Neural progenitor cell (in vitro differentiated cells): ENCODE data around the gene ILKAP.

Experiments used
- CTCF ChIP-seq: fragments of 200-600 bp; sonication (generic); IDR thresholded peaks from 2 replicates; pipeline ENCODE4 v1.5.1; 2017; ENCODE audit warnings: antibody characterized with exemption, mild to moderate bottlenecking
- EZH2phosphoT487 ChIP-seq: fragments of 200-600 bp; sonication (generic); IDR thresholded peaks from 2 replicates; pipeline ENCODE4 v1.6.1; 2017; ENCODE audit warnings: antibody characterized with exemption

GRCh38 chr2:238220274-238220891 lies 16.9 kb upstream of the ILKAP start:
- TF ChIP-seq CTCF = no peak
- TF ChIP-seq EZH2phosphoT487 = no peak
